HG03139 (cell line): ENCODE results near the gene PRUNE2.

Source experiments
- ATAC-seq: cut with Tn5 transposase; IDR thresholded peaks from one replicate; pipeline ENCODE4 v1.9.1; 2021; ENCODE audit not compliant: unreplicated experiment

Gene PRUNE2

GRCh38 chr9:76634356-76635054 is 271.4 kb downstream of the PRUNE2 start:
- ATAC-seq = no peak

DNA sequence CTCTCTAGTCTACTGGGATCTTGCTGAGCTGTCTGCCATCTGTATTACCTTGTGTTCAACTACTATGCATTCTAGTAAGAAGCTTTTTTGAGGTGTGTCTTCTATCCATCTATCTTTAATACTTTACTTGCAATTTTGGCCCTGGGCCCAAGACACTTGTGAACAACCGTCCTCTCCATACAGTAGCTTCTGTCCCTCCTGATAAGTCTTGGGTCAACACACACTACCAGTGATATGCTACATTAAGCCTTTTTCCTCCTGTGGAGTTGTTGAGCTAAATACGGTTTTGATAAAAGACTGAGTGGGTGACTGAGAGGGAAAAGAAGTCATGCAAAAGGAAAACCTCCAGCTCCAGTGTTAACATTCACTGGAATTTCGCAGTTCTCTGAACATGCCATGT is 275.0 kb downstream of the PRUNE2 start:
- ATAC-seq = no peak

- ATAC-seq = no peak
Measured at GRCh38 chr9:76629205-76629990, 276.5 kb downstream of the PRUNE2 start.

GRCh38 chr9:76628155-76628554 is 277.8 kb downstream of the PRUNE2 start:
- ATAC-seq = no peak

GRCh38 chr9:76626980-76627379 is 278.9 kb downstream of the PRUNE2 start:
- ATAC-seq = no peak

DNA sequence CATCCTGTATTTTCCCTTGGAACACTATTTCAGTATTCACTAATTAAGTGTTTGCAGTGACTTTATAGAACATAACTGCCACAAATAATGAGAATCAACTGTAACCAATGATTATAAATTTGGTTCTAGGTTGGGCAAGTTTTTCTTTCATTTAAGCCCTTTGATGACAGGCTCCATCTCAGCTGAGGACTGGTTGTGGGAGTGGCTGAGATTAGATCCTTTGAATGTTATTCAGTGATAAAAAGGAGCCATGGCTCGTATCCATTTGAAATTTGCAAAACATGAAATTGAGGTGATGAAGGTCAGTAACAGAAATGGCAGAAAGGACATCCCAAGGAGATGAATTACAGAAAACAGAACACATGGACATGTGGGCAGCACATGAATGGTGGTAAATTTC is 279.8 kb downstream of the PRUNE2 start:
- ATAC-seq = no peak

DNA sequence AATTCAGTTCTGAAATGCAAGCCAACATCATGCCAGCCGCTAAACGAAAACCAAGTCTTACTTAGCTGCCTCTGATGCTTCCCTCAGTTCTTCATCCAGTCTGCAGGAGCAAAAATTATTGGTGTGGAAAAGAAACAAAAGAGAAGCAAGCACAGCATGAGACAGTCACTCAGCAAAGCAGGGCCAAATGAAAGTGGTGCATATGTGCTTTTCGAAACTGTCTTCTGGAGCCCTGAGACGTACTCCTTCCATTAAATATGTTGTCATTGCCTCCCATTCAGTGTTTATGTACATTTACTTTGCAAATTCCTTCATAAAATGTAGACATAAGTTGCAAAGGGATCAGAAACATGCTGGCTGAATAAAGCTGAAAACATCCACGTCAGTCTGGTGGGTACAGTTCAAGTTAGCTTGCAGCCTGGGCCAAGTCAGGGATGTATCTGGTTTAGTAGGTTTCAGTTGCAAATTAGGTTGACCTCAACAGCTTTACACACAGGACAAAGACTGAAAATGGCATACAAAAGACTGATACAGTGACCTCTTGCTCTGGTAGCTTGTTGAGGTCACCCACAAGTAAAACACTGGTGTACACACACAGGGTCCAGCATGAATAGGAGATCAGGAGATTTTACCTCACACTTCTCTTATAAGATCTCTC is 281.4 kb downstream of the PRUNE2 start:
- ATAC-seq = peak; percentile 91

- ATAC-seq = no peak
Measured at GRCh38 chr9:76620996-76621395, 284.9 kb downstream of the PRUNE2 start.

DNA sequence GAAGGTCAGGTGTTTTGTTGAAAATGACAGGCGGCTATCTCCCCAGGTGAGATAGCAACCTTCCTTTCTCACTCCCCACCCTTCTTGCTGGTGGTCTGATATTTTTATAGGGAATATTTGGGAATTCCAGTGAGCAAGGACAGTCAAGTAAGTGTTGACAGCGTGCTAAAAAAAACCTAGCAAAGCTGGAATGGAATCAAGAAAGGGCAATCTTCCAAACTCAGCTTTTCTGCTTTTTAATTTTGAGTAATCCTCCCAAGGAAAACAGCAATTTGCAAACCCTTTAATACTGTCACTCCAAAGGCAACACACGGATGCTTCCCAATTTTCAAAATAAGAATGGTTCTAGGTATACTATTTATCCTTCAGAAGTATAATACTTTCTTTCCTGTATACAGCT is 285.3 kb downstream of the PRUNE2 start:
- no peak for ATAC-seq

- no peak for ATAC-seq
Measured at GRCh38 chr9:76619640-76620039, 286.3 kb downstream of the PRUNE2 start.

- no peak for ATAC-seq
Measured at GRCh38 chr9:76619197-76619596, 286.7 kb downstream of the PRUNE2 start.

DNA sequence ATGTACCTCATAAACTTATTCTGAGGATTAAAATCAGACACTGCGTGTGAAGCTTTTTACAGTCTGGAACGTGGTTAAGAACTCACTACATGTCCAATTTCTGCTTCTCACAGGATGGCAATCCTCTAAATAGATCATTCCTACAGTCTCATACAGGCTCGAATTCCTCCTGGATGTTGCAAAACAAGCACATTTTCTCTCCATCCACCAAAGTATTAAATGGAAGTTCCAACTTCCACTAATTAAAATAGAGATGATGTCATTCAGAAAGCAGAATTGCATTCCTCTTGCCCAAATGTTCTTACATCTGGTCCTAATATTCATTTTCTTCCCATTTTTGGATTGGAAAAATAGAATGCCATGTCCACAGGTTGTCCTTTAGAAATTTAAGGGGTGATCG is 287.2 kb downstream of the PRUNE2 start:
- no peak for ATAC-seq

DNA sequence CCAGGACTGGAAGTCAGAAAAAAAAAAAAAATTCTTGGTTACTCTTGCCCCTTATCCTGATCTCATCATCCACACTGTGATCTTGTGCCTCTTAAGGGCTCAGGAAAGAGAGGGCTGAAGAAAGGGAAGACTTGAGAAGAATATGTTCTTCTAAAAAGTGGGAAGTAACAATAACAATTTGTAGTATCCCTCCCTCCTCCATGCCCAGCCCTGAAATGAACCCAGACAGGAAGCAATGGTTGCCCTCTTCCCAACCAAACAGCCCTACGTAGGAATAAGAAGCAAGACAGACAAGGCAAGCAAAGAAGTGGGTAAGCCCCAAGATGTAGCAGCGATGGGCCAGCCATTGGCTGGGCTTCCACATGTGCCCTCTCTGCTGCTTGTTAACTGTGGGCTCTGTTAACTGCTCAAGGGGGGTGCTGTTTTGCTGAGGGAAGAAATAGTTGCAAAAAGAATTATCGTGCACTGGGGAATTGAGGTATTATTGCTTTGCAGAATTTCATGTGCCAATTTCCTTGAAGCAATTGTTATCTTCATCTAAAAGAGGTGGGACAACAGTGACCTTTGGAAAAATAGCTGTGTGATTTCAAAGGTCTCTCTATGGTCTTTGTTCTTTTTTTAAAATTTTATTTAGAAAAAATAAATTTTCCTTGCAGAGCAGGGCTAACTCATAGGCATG is 288.3 kb downstream of the PRUNE2 start:
- no peak for ATAC-seq

GRCh38 chr9:76616780-76617179 is 289.1 kb downstream of the PRUNE2 start:
- no peak for ATAC-seq

DNA sequence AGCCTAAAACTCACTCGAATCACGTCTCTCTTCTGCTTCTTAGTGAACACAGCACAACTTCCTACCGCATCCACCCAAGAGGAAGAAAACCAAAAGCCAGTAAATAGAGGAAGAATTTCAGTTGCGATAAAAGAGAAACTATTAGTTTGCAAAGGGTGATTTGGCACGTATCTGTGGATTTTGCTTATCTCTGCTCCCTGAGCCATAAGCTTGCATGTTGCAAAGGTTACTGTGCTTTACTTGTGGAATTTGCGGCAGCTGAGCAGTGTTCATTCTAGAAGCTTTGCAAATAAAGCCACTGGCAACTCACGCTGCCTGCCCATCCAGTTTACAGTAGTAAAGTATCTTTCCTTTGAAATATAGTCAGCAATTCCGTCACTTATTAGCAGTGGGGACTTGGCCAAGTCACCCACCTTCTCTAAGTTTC is 290.7 kb downstream of the PRUNE2 start:
- no peak for ATAC-seq

GRCh38 chr9:76613974-76614373 is 291.9 kb downstream of the PRUNE2 start:
- no peak for ATAC-seq

DNA sequence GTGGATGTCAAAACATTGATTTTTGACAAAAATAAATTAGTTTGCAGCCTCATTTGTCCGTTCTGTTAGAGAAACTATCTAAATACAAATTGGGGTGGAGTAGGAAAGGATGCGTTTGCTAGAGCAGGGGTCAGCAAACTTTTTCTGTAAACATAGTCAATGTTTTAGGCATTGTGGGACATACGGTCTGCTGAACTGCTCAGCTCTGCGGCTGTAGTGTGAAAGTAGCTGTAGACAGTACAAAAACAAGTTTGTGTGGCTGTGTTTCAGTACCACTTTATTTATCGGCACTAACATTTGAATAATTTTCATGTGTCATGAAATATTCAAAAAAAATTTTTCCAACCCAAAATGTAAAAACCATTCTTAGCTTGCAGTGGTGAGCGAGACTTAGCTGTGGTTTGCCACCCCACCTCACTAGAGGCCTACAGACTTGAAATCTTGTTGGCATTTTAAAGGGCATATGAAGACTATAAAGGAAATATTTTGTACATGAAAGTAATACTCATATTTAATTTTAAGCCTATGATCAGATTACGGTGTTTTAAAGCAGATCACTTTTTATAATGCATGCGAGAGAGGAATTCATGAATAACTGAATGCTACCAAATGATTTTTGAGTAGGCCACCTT is 292.6 kb downstream of the PRUNE2 start:
- no peak for ATAC-seq

GRCh38 chr9:76610011-76610352 is 295.9 kb downstream of the PRUNE2 start:
- no peak for ATAC-seq

GRCh38 chr9:76609285-76610010 is 296.5 kb downstream of the PRUNE2 start:
- no peak for ATAC-seq

- no peak for ATAC-seq
Measured at GRCh38 chr9:76608575-76609273, 297.2 kb downstream of the PRUNE2 start.
